ENCODE measurements around the gene NUP153. TPM values are rescaled to one million over a fixed set of nuclear protein-coding genes. Genes with fewer than 3 reads are reported as not detected.

The NUP153 gene
- total RNA-seq, 1 experiment from 2014 or later = 104 TPM

GRCh38 chr6:17729223-17730077 lies 22.7 kb upstream of the NUP153 start:
- intact Hi-C loops (cut with micrococcal nuclease; ENCODE audit: unreplicated experiment) = no loop called here
- CTCF ChIA-PET = no interaction called here
- H3K27me3 ChIP-seq (replicated peaks; ENCODE audit: insufficient read depth, low read depth, low read length, poor library complexity) = no peaks in the 10 kb centered on the region
- POLR2A ChIA-PET (ENCODE audit: low non-redundant PET) = no interaction called here
- no peaks in the 10 kb centered on the region for H3K9me3 ChIP-seq (ENCODE audit: low read depth, low read length, poor library complexity, severe bottlenecking)
- no peak overlapping the region for H3K4me3 ChIP-seq (ENCODE audit: low read depth, low read length, poor library complexity, severe bottlenecking)
- H3K36me3 ChIP-seq (ENCODE audit: insufficient read depth, low read length, poor library complexity, severe bottlenecking) = no peaks in the 10 kb centered on the region
- no TSS peak for BruUV-seq (replicated peaks)
- DNase-seq (ENCODE audit: low spot score) = no peak
- H3K4me1 ChIP-seq (ENCODE audit: insufficient read depth, low read length, poor library complexity, severe bottlenecking) = peaks cover 10% of the 10 kb centered on the region
- H3K27ac ChIP-seq (ENCODE audit: low read depth, low read length, poor library complexity, severe bottlenecking) = no peak overlapping the region
- TF ChIP-seq CTCF (conservative IDR thresholded peaks at IDR 0.05; ENCODE audit: low read depth, low read length) (no peak), EZH2 (IDR thresholded peaks at IDR 0.05; ENCODE audit: borderline replicate concordance, low read depth, low read length, poor library complexity, severe bottlenecking) (no peak)

- BruUV-seq (replicated peaks) = no TSS peak
- Histone ChIP-seq H3K36me3 (ENCODE audit: insufficient read depth, low read length, poor library complexity, severe bottlenecking) (no peaks in the 10 kb centered on the region), H3K4me3 (ENCODE audit: low read depth, low read length, poor library complexity, severe bottlenecking) (no peak overlapping the region), H3K27me3 (replicated peaks; ENCODE audit: insufficient read depth, low read depth, low read length, poor library complexity) (no peaks in the 10 kb centered on the region), H3K4me1 (ENCODE audit: insufficient read depth, low read length, poor library complexity, severe bottlenecking) (peaks cover 12% of the 10 kb centered on the region), H3K9me3 (ENCODE audit: low read depth, low read length, poor library complexity, severe bottlenecking) (no peaks in the 10 kb centered on the region), H3K27ac (ENCODE audit: low read depth, low read length, poor library complexity, severe bottlenecking) (no peak overlapping the region)
- intact Hi-C loops (cut with micrococcal nuclease; ENCODE audit: unreplicated experiment) = no loop called here
- DNase-seq (ENCODE audit: low spot score) = no peak
- CTCF ChIA-PET = no interaction called here
- TF ChIP-seq CTCF (conservative IDR thresholded peaks at IDR 0.05; ENCODE audit: low read depth, low read length) (no peak), EZH2 (IDR thresholded peaks at IDR 0.05; ENCODE audit: borderline replicate concordance, low read depth, low read length, poor library complexity, severe bottlenecking) (no peak)
- POLR2A ChIA-PET (ENCODE audit: low non-redundant PET) = no interaction called here
These were observed 22.0 kb upstream of the NUP153 start for GRCh38 chr6:17728551-17729222.

- no peaks in the 10 kb centered on the region for H3K36me3 ChIP-seq (ENCODE audit: insufficient read depth, low read length, poor library complexity, severe bottlenecking)
- no peaks in the 10 kb centered on the region for H3K27me3 ChIP-seq (replicated peaks; ENCODE audit: insufficient read depth, low read depth, low read length, poor library complexity)
- peak overlapping the region; percentile 60 for H3K27ac ChIP-seq (ENCODE audit: low read depth, low read length, poor library complexity, severe bottlenecking)
- no peaks in the 10 kb centered on the region for H3K9me3 ChIP-seq (ENCODE audit: low read depth, low read length, poor library complexity, severe bottlenecking)
- TF ChIP-seq EZH2 (IDR thresholded peaks at IDR 0.05; ENCODE audit: borderline replicate concordance, low read depth, low read length, poor library complexity, severe bottlenecking) (no peak), CTCF (conservative IDR thresholded peaks at IDR 0.05; ENCODE audit: low read depth, low read length) (no peak)
- DNase-seq (ENCODE audit: low spot score) = peak; percentile 93
- BruUV-seq (replicated peaks) = no TSS peak
- POLR2A ChIA-PET (ENCODE audit: low non-redundant PET) = interaction anchor here (0.6 kb wide), 1 partner anchor 34 kb away, joined by 3 read pairs; no protein-coding TSS in a partner anchor
- intact Hi-C loops (cut with micrococcal nuclease; ENCODE audit: unreplicated experiment) = no loop called here
- peaks cover 12% of the 10 kb centered on the region for H3K4me1 ChIP-seq (ENCODE audit: insufficient read depth, low read length, poor library complexity, severe bottlenecking)
- CTCF ChIA-PET = no interaction called here
- H3K4me3 ChIP-seq (ENCODE audit: low read depth, low read length, poor library complexity, severe bottlenecking) = no peak overlapping the region
These were observed 18.4 kb upstream of the NUP153 start for GRCh38 chr6:17725083-17725482.

Data from A673 (cell line).